Hematopoietic multipotent progenitor cell treated with erythropoietin and hydrocortisone succinate and interleukin-3 and kit ligand, for 4 days (in vitro differentiated cells): ENCODE data around the gene PLIN5.

Experiments
- DNase-seq: peaks from one replicate; pipeline ENCODE4 v3.0.0-alpha.2; 2015

PLIN5 gene

DNA sequence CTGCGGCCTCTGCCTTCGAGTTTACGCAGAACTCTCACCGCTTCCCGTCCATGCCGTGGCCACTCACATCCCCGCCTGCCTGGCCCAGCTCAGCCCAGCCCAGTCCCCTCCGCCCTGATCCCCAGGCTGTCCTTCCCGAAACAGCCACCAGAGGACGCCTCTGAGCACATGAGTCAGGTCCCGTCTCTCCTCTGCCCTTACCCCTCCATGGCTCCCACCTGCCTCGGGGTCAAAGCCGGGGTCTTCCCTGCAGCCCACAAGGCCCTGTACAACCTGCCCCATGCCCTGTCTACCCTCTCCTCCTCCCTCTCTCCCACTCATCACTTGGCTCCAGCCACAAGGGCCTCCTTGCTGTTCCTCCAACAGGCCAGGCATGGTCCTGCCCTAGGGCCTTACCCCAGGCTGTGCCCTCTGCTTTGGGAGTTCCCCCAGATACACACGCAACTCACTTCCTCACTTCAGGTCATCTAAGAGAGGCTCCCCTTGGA is 32.6 kb upstream of the PLIN5 start:
- DNase-seq: peak; percentile 70

GRCh38 chr19:4566402-4567051 is 31.5 kb upstream of the PLIN5 start:
- DNase-seq: no peak

GRCh38 chr19:4563562-4563961 is 28.5 kb upstream of the PLIN5 start:
- peak; percentile 50 for DNase-seq

- DNase-seq: peak; percentile 41
Observed at GRCh38 chr19:4562085-4562484, 27.1 kb upstream of the PLIN5 start.

DNA sequence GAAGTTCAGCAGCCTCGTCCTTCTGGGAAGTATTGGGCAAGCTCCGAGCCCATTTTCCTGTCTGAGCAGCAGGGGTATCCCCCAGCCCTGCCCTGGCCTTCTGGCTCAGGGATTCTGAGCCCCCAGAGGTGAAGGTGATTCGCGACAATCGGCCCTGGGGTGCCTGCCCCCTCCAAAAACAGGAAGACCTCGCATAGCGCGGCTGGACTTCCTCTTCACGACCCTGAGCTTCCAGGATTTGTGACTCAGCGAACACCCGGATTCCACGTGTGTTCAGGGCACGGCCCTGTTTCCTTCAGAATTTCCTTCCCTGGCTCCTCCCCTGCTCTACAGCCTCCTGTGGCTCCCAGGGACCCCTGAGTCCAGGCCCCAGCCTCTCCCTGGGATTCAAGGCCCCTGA is 24.5 kb upstream of the PLIN5 start, which contains the start of gene SEMA6B:
Gene SEMA6B (minus strand): TSS at position 116 of the 400 bp plus-strand sequence. CDS start 1,227 bp downstream, outside the sequence.
- no peak for DNase-seq

DNA sequence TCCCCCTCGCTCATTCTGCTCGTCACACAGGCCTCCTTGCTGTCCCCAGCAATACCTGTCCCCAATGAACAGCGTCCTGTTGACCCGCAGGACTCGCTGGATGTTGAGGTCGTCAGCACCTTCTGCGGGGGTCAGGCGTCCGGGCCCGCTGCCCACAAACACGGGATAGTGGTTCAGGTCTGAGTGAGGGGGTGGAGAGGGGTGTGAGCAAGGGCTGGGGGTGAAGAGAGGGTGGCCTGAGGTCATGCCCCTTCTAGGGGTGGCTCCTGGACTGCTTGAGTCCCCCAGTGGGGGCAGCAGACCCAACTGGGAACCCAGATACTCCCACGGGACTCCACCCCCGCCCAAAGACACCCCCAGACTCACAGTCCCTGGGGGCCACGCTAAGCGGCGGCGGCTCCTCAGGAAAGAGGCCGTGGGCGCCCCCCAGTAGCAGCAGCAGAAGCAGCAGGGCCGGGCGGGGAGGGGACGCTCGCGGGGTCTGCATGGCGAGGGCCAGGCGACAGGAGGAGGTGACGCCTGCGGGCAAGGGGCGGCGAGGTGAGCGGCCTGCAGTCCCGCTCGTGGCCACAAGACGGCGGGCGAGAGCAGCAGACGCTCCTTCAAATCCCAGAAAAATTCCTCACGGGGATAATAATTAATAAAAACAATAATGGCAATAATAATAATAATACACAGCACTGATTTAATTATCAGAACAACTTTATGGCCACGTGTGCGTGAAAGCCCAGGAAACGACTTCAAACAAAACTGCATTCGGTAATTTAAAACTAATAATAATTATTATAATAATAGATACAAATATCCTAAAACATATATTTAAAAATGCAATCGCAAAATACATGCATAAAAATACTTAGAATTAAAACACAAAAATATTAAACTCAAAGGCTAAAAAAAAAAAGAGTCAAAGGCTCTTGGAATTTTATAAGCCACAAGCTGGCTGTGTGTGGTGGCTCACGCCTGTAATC is 23.2 kb upstream of the PLIN5 start:
- DNase-seq: peak; percentile 45

DNA sequence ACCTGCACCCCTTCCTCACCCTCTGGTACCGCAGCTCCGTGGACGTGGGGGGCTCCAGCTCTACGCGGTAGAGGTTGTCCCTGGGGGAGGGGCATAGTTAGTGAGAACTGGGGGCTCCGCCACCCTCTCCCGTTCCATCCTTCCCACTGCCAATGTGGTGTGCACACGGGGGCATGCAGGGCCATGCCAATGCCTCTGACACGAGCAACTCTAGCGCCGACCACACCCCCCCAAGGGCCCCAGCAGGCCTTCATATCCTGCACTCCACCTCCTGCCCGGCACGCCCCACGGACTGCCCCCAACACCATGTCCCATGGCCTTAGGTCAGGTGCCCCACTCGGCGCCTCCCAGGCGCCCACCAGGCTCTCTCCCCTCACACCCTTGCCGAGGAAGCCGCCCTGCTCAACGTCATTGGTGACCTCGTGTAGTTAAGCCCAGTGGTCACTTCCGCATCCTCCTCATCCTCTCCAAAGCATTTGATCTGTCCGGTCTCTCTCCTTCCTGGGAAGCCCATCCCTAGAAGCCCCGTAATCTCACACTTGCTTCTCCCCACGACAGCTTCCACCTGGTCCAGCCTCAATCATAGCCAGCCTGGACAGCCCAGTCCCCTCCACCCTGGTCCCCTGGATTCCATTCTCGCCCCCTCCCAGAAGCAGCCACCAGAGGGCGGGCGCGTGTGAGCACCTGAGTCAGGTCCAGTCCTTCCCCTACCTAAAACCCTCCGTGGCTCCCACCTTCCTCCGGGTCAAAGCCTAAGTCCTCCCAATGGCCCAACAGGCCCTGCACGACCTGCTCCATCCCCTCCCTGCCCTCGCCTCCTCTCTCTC is 22.3 kb upstream of the PLIN5 start:
- DNase-seq: no peak

- peak; percentile 88 for DNase-seq
Observed at GRCh38 chr19:4556597-4557127, 21.6 kb upstream of the PLIN5 start.

DNA sequence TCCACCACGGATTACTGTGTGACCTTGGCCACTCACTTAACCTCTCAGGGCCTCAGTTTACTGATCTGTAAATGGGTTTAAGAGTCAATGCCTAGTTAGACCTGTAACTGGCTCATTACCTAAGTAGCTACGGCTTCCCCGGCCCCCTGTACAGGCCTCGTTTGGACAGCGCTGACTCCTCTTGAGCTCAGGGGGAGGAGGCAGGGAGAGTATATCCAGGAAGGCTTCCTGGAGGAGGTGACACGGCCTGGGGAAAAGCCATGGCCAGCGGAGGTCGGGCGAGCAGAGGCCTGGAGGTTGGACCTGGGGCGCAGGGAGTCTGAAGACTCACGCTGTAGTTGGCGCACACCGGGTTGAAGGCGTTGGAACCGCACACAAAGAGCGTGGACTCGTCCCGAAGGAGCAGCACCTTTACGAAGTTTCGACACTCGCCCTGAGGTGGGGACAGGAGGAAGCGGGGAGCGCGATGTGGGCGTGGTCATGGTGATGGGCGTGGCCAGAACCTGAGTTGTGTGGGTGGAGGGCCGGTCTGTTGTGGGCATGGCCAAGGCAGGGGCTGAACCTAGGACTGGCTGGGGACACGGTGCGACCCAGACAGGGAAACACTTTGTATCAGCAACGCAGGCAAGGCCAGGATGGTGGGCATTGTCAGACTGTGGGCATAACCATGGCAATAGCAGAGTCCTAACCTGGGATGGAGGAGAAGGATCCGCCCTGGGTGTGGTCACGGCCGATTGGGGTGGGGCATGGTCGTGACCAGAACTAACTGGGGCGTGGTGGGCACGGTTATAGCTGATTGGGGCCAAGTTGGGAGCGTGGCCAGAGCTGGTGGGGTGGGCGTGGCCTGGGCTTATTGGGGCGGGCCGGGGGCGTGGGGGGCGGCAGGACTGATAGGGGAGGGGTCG is 20.9 kb upstream of the PLIN5 start:
- DNase-seq: peak; percentile 91

GRCh38 chr19:4554717-4555116 is 19.7 kb upstream of the PLIN5 start:
- DNase-seq: no peak

GRCh38 chr19:4553775-4554174 is 18.8 kb upstream of the PLIN5 start:
- no peak for DNase-seq

- DNase-seq: no peak
Observed at GRCh38 chr19:4553092-4553695, 18.2 kb upstream of the PLIN5 start.

- DNase-seq: no peak
Observed at GRCh38 chr19:4552525-4552819, 17.4 kb upstream of the PLIN5 start.

DNA sequence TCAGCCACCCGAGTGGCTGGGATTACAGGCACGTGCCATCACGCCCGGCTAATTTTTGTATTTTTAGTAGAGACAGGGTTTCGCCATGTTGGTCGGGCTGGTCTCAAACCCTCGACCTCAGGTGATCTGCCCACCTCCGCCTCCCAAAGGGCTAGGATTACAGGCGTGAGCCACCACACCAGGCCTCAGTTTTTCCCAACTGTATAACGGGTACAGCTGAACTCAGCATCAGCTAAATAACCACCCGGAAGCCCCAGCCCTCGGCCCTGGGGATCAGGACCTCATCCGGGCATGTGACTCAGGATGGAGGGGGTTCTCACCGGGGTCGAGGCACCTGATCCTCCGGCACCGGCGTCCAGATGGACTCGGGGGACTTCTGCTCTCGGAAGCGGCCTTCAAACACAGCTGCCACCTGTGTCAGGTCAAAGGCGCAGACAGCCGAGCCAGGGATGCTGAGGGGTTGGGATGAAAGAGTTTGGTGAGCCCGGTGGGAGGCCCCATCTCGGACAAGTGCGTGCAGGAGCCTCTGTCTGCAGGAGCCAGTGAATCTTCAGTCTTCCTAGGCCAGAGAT is 15.5 kb upstream of the PLIN5 start:
- DNase-seq: no peak

- DNase-seq: no peak
Observed at GRCh38 chr19:4550018-4550417, 15.0 kb upstream of the PLIN5 start.

GRCh38 chr19:4548238-4548584 is 13.2 kb upstream of the PLIN5 start:
- no peak for DNase-seq

- peak; percentile 51 for DNase-seq
Observed at GRCh38 chr19:4547303-4548237, 12.5 kb upstream of the PLIN5 start.

DNA sequence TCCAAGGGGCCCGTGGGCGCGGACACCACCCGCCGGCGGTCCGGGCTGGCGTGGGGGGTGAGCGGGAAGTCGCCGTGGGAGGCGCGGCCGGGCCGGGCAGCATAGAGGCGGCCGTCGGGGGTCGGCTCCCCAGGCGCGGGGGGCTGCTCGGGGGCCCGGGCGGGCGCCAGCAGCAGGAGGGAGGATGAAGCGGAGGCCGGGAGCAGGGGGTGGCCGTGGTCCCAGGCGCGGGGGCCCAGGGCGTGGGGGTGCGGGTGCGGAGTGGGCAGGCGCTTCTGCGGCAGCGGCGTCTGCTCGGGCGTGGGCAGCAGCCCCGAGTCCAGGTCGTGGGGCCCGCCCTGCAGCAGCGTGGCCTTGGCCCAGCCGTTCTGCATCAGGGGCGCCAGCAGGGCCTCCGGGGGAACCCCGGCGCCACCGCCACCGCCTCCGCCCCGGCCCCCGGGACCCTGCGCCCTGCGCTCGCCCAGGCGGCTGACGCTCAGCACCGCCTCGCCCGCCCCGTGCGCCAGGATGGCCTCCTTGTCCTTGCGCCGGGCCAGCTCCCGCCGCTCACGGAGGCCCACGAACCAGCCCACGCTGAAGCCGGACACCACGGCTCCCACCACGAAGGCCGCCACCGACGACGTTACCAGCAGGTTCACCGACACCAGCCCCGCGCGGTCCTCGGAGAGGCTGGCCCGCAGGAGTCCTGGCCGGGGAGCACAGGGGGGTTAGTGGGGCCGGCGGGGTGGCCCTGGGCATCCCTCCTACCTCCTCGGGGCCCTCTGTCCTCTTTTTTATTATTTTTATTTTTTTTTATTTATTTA is 9.0 kb upstream of the PLIN5 start:
- no peak for DNase-seq
